Activated CD8-positive, alpha-beta memory T cell treated with anti-CD3 and anti-CD28 coated beads for 36 hours (primary cell): ENCODE measurements around the gene UPK1B. TPM values are rescaled to one million over a fixed set of nuclear protein-coding genes. Genes with fewer than 3 reads are reported as not detected.

Experiments used
- CTCF ChIA-PET: fragments of 350-600 bp; sonication (Branson Sonifier 250); formaldehyde crosslinking; loops from one replicate; lab custom pipeline; 2021; ENCODE audit warnings: antibody characterized with exemption; lab: Charles Lee
- POLR2A ChIA-PET: fragments of 350-600 bp; sonication (Branson Sonifier 250); formaldehyde crosslinking; loops from one replicate; lab custom pipeline; 2021; ENCODE audit warnings: antibody characterized with exemption; lab: Charles Lee
- total RNA-seq, 2 experiments: library from RNA; stranded (reverse); gene quantifications; one replicate each; pipeline ENCODE4 v1.2.3, GENCODE V29; 2021

UPK1B gene
- total RNA-seq, 2 experiments from 2014 or later, result not detected

DNA sequence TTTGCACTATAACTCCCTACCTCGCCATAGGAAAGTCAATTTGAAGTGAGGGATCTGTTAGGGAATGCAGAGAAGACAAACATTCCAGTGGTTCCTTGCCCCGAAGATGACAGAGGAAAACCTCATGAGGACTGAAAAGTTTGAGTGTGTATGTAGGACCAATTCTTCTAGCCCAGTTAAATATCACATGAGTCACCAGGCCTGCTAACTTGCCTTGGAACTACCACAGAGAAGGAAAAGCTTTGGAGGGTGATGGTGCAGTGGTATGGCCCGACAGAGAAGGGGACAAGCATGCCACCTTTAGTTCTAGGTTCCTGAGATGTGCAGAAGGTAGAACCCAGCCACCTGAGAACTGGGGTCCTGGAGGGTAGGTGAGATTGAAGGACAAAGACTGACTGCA, 2.6 kb upstream of the UPK1B start:
- POLR2A ChIA-PET, result no interaction called here

GRCh38 chr3:119175872-119176756, 2.7 kb downstream of the UPK1B start:
- POLR2A ChIA-PET, result no interaction called here

More for the DNA sequence above, 2.6 kb upstream of the UPK1B start:
- CTCF ChIA-PET, result interaction anchor here (1.1 kb wide), 1 partner anchor 286 kb away, joined by 3 read pairs; no protein-coding TSS in a partner anchor

DNA sequence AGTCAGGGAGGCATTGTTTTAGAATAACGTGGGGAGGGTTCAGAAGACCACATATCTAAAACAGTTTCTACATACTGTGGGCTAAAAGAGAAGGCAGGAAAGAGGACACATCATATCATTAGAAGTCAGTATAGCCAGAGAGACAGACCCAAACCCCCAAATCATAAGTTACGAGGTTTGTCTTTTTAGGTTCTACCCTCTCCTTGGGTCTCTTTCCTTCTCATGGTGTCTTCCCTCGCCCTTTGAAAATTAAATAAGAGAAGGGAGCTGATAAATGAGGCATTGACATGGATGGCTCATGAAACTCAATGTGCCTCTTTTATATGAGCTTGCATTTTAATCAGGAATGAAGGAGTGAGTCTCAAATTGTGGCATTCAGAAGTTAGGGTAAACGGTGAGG, 3.4 kb downstream of the UPK1B start:
- ChIA-PET POLR2A (no interaction called here), CTCF (no interaction called here)

More at GRCh38 chr3:119175872-119176756, 2.7 kb downstream of the UPK1B start:
- CTCF ChIA-PET, result no interaction called here

DNA sequence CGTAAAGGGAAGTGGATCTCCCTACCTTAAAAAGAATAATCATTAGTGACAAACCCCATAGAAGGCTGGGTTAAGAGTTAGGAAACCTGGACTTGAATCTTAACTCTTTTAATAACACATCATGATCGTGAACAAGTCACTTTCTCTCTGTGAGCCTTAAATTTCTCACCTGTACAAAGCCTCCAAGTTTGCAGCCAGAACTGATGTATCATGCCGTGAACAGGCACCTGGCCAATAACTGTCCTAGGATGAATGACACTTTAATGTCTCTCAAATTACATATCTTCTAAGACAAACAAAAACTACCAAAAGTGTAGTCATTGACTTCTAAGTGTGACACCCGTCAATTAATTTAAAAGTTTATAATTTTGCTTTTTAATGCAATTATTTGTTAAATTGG, 3.9 kb downstream of the UPK1B start:
- CTCF ChIA-PET, result no interaction called here
- POLR2A ChIA-PET, result no interaction called here

GRCh38 chr3:119181765-119182164, 8.4 kb downstream of the UPK1B start:
- POLR2A ChIA-PET, result no interaction called here
- CTCF ChIA-PET, result interaction anchor here (1.1 kb wide), 1 partner anchor 16 kb away, joined by 3 read pairs; no protein-coding TSS in a partner anchor

- ChIA-PET CTCF (no interaction called here), POLR2A (no interaction called here)
Measured at GRCh38 chr3:119184111-119184510, 10.7 kb downstream of the UPK1B start.

DNA sequence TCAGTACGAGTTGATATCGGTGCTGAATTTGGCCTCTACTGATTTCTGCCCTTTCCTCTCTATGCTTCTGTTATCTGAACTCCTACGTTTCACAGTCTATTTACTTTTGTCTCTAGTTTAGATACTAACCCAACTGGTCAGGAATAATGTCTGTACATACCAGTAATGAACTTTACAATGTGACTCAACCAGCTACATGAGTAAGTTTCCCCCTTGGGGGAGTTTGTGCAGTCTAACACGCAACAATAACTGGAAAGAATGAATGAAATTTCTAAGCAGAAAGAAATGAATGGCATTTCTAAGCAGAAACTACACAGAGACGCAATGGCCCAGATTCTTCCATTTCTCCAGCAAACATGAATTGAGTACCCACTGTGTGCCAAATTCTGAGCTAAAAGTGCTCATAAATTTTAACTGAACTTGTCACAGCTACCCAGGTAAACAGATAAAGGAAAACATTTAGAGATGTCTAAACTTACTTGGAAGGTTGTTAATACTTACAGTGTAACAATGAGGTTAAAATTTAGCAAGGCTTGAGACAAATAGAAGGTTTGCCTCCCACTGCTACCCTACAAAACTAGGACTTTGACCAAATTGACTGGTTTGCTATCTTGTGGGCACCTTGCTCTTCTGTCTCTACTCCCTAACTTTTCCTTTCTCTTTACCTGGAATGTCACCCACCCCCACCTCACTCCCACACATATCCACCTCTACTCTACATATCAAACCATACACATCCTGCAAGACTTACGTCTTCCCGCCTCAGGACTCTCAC, 11.6 kb downstream of the UPK1B start:
- CTCF ChIA-PET, result no interaction called here
- POLR2A ChIA-PET, result no interaction called here

GRCh38 chr3:119187266-119187665, 13.9 kb downstream of the UPK1B start:
- ChIA-PET CTCF (no interaction called here), POLR2A (no interaction called here)

DNA sequence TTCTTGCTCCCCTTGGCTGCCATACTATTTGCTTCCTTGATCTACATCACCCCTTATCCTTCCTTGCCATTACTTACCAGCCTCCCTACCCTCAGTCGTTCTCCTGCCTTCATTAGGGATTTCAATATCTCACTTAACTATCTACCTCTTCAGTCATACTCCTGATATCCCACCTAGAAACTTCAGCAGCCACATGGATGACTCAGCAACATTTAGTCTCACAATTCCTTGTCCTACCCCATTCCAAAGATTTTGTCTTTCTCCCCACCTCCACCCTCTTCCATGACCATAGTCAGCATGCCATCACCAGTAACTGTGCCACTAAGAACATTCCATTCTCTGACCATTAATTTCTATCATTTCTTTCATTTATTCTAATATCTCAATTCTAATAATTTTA, 18.4 kb downstream of the UPK1B start:
- POLR2A ChIA-PET, result no interaction called here
- CTCF ChIA-PET, result no interaction called here

DNA sequence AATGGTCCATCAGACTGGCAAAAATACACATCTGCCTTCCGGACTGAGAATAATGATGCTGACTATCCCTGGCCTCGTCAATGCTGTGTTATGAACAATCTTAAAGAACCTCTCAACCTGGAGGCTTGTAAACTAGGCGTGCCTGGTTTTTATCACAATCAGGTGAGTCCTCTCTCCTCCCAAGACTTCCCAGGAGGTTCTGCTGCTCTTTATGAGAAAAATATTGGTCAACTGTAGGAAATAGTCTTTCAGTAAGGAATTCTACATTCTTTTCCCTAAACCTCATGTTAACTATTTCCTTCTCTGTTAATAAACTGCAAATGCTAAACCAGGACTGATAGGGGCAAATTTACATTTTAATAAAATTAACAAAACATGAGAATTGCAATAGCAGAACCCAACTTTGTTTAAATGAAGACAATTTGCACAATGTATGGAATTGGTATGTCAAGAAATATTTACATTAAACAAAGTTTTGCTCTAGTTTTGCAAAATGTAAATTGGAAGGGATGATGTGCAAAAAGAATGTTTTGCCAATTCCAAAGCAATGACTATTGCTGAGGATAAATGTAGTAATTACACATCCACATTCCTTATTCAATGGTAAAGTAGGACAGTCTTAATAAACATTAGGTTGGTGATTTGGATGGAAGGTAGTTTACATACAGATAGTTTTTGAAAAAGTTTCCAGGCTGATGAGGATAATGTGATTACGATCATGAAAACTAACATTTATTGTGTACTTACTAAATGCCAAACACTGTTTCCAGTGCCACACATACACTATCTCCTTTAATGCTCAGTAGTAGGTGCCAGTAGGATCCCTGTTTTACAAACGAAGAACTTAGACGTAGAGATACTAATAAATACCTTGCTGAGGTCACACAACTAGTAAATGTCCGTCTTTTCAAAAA, 21.1 kb downstream of the UPK1B start:
- ChIA-PET POLR2A (no interaction called here), CTCF (interaction anchor here (0.6 to 1.1 kb wide), 2 partner anchors 145 to 549 kb away, joined by 3 to 4 read pairs; no protein-coding TSS in a partner anchor)

DNA sequence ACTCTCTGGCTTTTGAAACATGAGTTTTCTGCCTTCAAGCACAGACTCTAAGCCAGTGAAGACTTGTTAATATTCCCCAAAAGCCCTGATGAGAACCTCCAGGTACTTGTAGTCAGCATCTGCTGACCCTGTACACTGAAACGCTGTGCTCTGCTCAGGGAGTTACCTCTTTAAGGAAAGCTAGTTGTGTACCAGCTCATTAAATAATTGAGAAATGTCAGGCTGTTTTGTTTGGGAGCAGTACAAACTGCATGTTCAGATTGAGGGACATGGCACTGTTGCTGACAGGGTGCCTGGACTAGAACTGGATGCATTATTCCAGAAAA, 21.7 kb downstream of the UPK1B start:
- CTCF ChIA-PET, result interaction anchor here (1.1 kb wide), 1 partner anchor 144 kb away, joined by 3 read pairs; no protein-coding TSS in a partner anchor
- POLR2A ChIA-PET, result no interaction called here

GRCh38 chr3:119195911-119196310, 22.5 kb downstream of the UPK1B start:
- ChIA-PET POLR2A (no interaction called here), CTCF (interaction anchor here (1.1 kb wide), 1 partner anchor 144 kb away, joined by 3 read pairs; no protein-coding TSS in a partner anchor)

GRCh38 chr3:119205209-119205608, 31.8 kb downstream of the UPK1B start:
- POLR2A ChIA-PET, result no interaction called here
- CTCF ChIA-PET, result no interaction called here

GRCh38 chr3:119205685-119206084, 32.3 kb downstream of the UPK1B start:
- ChIA-PET CTCF (no interaction called here), POLR2A (no interaction called here)

- POLR2A ChIA-PET, result no interaction called here
- CTCF ChIA-PET, result no interaction called here
Measured at GRCh38 chr3:119206611-119207511, 33.5 kb downstream of the UPK1B start.

DNA sequence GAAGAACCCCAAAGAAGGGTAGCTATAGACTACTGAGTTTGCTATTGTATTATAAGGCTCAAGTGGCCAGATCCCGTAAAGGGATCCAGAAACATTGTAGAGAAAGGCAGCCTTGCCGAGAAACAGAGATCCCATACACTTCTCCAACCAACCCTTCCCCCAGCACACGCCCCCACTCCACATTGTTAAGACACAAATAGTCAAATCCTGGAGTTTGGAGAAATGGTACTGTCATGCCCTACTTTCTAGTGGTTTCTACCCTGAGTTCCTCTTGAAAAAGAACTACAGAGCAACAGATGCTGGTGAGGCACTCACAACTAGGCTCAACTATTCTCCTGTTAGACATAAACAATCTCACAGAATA, 34.1 kb downstream of the UPK1B start:
- POLR2A ChIA-PET, result no interaction called here
- CTCF ChIA-PET, result no interaction called here

DNA sequence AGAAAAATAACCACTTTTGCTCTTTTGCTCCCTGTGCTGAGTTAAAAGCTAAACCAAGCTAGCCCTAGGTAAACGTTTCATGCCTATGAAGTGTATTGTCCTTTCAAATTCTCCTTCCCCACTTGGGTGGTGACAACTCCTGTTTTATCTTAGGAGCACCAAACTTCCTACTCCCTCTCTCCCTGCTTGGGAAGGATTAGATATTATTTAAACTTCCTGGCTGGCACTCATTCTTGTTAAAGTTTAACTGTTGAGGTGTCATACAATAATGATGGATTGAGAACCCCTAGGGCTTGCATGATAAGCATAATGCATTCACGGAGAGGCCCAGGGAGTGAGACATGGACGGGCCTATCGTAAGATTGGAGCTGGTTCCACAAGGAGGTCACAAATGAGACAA, 37.8 kb downstream of the UPK1B start:
- ChIA-PET POLR2A (no interaction called here), CTCF (interaction anchor here (1.6 kb wide), 1 partner anchor 30 kb away, joined by 5 read pairs; no protein-coding TSS in a partner anchor)

GRCh38 chr3:119211803-119212202, 38.4 kb downstream of the UPK1B start:
- ChIA-PET POLR2A (no interaction called here), CTCF (interaction anchor here (1.6 kb wide), 1 partner anchor 30 kb away, joined by 5 read pairs; no protein-coding TSS in a partner anchor)
